Neural progenitor cell (in vitro differentiated cells): Measurements from ENCODE around the gene MPRIP.

Experiments
- CTCF ChIP-seq: fragments of 200-600 bp; sonication (generic); IDR thresholded peaks from 2 replicates; pipeline ENCODE4 v1.5.1; 2017; ENCODE audit warnings: antibody characterized with exemption, mild to moderate bottlenecking
- EZH2 ChIP-seq: fragments of 200-600 bp; sonication (generic); IDR thresholded peaks from 2 replicates; pipeline ENCODE4 v1.6.1; 2017; ENCODE audit warnings: antibody characterized with exemption, mild to moderate bottlenecking, moderate library complexity
- EZH2phosphoT487 ChIP-seq: fragments of 200-600 bp; sonication (generic); IDR thresholded peaks from 2 replicates; pipeline ENCODE4 v1.6.1; 2017; ENCODE audit warnings: antibody characterized with exemption

GRCh38 chr17:17157041-17157440 is 114.8 kb downstream of the MPRIP start:
- TF ChIP-seq CTCF (no peak), EZH2 (no peak), EZH2phosphoT487 (no peak)
